ENCODE data around the gene TST.

DNA sequence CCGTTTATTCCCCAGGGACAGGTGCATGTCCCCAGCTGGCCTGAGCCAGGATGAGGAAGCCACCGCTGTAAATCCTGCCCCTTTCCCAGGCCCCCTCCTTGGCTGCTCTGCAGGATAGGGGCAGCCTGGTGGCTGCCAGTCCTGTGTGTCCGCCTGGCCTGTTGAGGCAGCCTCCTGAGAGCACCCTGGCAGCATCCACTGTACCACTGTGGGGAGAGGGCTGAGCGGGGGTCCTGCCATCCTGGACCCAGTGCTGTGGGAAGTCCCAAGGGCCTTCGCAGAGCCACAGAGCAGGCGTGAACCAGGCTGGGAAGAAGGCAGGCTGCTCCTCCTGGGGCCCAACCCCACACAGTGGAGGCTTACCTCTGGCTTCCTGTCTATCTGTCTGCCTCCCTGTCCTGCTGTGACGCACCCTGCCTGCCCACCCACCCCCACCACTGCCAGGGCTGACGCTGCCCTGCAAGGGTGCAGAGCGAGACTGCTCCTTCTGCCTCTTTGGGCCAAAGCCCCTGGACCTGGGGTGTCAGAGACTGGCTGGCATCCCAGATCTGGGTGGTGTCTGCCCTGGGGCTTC, 40.7 kb upstream of the TST start:
- TF ChIP-seq, protein P1, sequence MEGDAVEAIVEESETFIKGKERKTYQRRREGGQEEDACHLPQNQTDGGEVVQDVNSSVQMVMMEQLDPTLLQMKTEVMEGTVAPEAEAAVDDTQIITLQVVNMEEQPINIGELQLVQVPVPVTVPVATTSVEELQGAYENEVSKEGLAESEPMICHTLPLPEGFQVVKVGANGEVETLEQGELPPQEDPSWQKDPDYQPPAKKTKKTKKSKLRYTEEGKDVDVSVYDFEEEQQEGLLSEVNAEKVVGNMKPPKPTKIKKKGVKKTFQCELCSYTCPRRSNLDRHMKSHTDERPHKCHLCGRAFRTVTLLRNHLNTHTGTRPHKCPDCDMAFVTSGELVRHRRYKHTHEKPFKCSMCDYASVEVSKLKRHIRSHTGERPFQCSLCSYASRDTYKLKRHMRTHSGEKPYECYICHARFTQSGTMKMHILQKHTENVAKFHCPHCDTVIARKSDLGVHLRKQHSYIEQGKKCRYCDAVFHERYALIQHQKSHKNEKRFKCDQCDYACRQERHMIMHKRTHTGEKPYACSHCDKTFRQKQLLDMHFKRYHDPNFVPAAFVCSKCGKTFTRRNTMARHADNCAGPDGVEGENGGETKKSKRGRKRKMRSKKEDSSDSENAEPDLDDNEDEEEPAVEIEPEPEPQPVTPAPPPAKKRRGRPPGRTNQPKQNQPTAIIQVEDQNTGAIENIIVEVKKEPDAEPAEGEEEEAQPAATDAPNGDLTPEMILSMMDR (IDR thresholded peaks at IDR 0.05), result no peak
- no peak for TF ChIP-seq POLR2A (IDR thresholded peaks at IDR 0.05)

Measured in heart left ventricle (tissue), 13 donors.